ENCODE measurements around the gene REPS1.

DNA sequence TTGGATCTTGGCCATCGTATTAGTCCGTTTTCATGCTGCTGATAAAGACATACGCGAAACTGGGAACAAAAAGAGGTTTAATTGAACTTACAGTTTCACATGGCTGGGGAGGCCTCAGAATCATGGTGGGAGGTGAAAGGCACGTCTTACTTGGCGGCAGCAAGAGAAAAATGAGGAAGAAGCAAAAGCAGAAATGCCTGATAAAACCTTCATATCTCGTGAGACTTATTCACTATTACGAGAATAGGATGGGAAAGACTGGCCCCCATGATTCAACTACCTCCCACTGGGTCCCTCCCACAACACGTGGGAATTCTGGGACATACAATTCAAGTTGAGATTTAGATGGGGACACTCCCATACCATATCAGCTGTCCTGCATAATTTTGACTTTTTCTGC, 20.1 kb upstream of the REPS1 start:
- TF ChIP-seq GATA3 (IDR thresholded peaks at IDR 0.05; ENCODE audit: low read depth, low read length), result no peak
- no peak for TF ChIP-seq GATA2 (IDR thresholded peaks at IDR 0.05; ENCODE audit: low read depth, low read length)

Measured in SH-SY5Y (cell line).